GM12878 (cell line): ENCODE results near the gene CDC42SE2. TPM values are rescaled to one million over a fixed set of nuclear protein-coding genes. Genes with fewer than 3 reads are reported as not detected.

Experiments used
- BCL11A ChIP-seq: IDR thresholded peaks from 2 replicates; pipeline ENCODE4 v1.6.1; 2011; ENCODE audit warnings: low read depth, low read length
- BHLHE40 ChIP-seq, 2 experiments: fragments of 450-650 bp in 1 of 2; IDR thresholded peaks; 2 replicates each; pipeline ENCODE4 v1.6.1; 2011 to 2017; ENCODE audit warnings: low read depth in 2 of 2, borderline replicate concordance in 1 of 2, improper control_type of control experiment in 1 of 2, low read length in 1 of 2, mild to moderate bottlenecking in 1 of 2
- CEBPB ChIP-seq, 2 experiments: fragments of 150-350 bp in 1 of 2; IDR thresholded peaks; 2 replicates each; pipeline ENCODE4 v1.6.1; 2012 to 2014; ENCODE audit warnings: low read depth in 2 of 2, low read length in 2 of 2, borderline replicate concordance in 1 of 2, inconsistent platforms in 1 of 2
- DPF2 ChIP-seq: fragments of 450-650 bp; IDR thresholded peaks from 2 replicates; pipeline ENCODE4 v1.6.1; 2017; ENCODE audit warnings: mild to moderate bottlenecking
- E4F1 ChIP-seq: fragments of 450-650 bp; IDR thresholded peaks from 2 replicates; pipeline ENCODE4 v1.6.1; 2018; ENCODE audit warnings: borderline replicate concordance, mild to moderate bottlenecking; ENCODE audit not compliant: partially characterized antibody
- EED ChIP-seq: sonication (generic); IDR thresholded peaks from 2 replicates; pipeline ENCODE4 v1.6.1; 2016; ENCODE audit warnings: antibody characterized with exemption, low read depth
- IRF4 ChIP-seq: IDR thresholded peaks from 2 replicates; pipeline ENCODE4 v1.6.1; 2011; ENCODE audit warnings: low read depth, low read length
- NFIC ChIP-seq: IDR thresholded peaks from 2 replicates; pipeline ENCODE4 v1.6.1; 2012; ENCODE audit warnings: low read depth, mild to moderate bottlenecking, inconsistent platforms, low read length, moderate library complexity
- PML ChIP-seq: IDR thresholded peaks from 2 replicates; pipeline ENCODE4 v1.6.1; 2012; ENCODE audit warnings: low read length, inconsistent platforms
- SIN3A ChIP-seq: IDR thresholded peaks from 2 replicates; pipeline ENCODE4 v1.6.1; 2012; ENCODE audit warnings: low read depth, low read length, improper control_type of control experiment
- SUZ12 ChIP-seq: fragments of 200-600 bp; sonication (generic); IDR thresholded peaks from one replicate; pipeline ENCODE4 v1.6.1; 2018; ENCODE audit warnings: antibody characterized with exemption, mild to moderate bottlenecking; ENCODE audit not compliant: unreplicated experiment
- ZSCAN29 ChIP-seq: fragments of 450-650 bp; IDR thresholded peaks from 2 replicates; pipeline ENCODE4 v1.6.1; 2017; ENCODE audit warnings: mild to moderate bottlenecking, moderate library complexity
- polyA plus RNA-seq, 11 experiments: library from polyadenylated mRNA; depleted of rRNA in 4 of 11; unstranded in 6 of 11; stranded (reverse) in 5 of 11; fragments of >200 nt; fragmentation: Nextera tagmentation in 4 of 11; fragmentation: Illumina TruSeq in 1 of 11; extraction: Ambion mirVana in 4 of 11; extraction: Trizol in 1 of 11; gene quantifications; 1 replicate in 1 of 11; 2 replicates in 10 of 11; pipeline versions ENCODE4 v1.2.1 to v1.2.3, GENCODE V29; 2011 to 2016; ENCODE audit warnings: inconsistent platforms in 2 of 11, missing spikeins in 2 of 11, low read depth in 1 of 11
- total RNA-seq, 4 experiments: library from RNA; depleted of rRNA in 3 of 4; stranded (reverse); fragments of >200 nt in 3 of 4; fragmentation: Illumina TruSeq in 1 of 4; extraction: Trizol in 1 of 4; gene quantifications; 2 replicates each; pipeline versions ENCODE4 v1.2.1 to v1.2.3, GENCODE V29; 2013 to 2021
- TF ChIP-seq, protein P1 (sequence below): fragments of 450-650 bp; IDR thresholded peaks from 2 replicates; pipeline ENCODE4 v1.6.1; 2016; ENCODE audit warnings: mild to moderate bottlenecking

CDC42SE2 gene
- total and polyA plus RNA-seq, 10 of the 15 experiments (the other 5 are each of a cell fraction or from before 2014, with no cell fraction given): 57.0 to 148 (median 80.3) TPM

GRCh38 chr5:131396015-131396414 is 132.2 kb downstream of the CDC42SE2 start (continued):
- TF ChIP-seq ZSCAN29 (no peak), DPF2 (peak; percentile 92), CEBPB (IDR thresholded peaks at IDR 0.05; ENCODE audit: borderline replicate concordance in 1 of 2, low read depth in 2 of 2, low read length in 2 of 2) (peak in 1 of 2 experiments; percentile 72; a peak in 1 of 4 replicates), BHLHE40 (IDR thresholded peaks at IDR 0.05; ENCODE audit: borderline replicate concordance in 1 of 2, low read depth in 2 of 2, low read length in 1 of 2) (no peak), EED (0 out of 2 replicates have a peak, but pooled peaks have one; percentile 33), E4F1 (no peak), IRF4 (peak; percentile 94), BCL11A (peak; percentile 65; the same call in 1 of the 2 replicates), PML (0 out of 2 replicates have a peak, but pooled peaks have one; percentile 55), SUZ12 (no peak), SIN3A (no peak), NFIC (peak; percentile 82)
- TF ChIP-seq, protein P1, sequence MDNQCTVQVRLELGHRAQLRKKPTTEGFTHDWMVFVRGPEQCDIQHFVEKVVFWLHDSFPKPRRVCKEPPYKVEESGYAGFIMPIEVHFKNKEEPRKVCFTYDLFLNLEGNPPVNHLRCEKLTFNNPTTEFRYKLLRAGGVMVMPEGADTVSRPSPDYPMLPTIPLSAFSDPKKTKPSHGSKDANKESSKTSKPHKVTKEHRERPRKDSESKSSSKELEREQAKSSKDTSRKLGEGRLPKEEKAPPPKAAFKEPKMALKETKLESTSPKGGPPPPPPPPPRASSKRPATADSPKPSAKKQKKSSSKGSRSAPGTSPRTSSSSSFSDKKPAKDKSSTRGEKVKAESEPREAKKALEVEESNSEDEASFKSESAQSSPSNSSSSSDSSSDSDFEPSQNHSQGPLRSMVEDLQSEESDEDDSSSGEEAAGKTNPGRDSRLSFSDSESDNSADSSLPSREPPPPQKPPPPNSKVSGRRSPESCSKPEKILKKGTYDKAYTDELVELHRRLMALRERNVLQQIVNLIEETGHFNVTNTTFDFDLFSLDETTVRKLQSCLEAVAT: 0 out of 2 replicates have a peak, but pooled peaks have one; percentile 23
